Inferior parietal cortex (tissue), 1 donor: ENCODE measurements around the gene MED17.
A peak's percentile ranks its signal among the peaks of the same experiment; 100 is the strongest.

Source experiments
- DNase-seq: peaks from one replicate; pipeline ENCODE4 v3.0.0-alpha.2; 2016; ENCODE audit errors: extremely low spot score

MED17 gene, protein sequence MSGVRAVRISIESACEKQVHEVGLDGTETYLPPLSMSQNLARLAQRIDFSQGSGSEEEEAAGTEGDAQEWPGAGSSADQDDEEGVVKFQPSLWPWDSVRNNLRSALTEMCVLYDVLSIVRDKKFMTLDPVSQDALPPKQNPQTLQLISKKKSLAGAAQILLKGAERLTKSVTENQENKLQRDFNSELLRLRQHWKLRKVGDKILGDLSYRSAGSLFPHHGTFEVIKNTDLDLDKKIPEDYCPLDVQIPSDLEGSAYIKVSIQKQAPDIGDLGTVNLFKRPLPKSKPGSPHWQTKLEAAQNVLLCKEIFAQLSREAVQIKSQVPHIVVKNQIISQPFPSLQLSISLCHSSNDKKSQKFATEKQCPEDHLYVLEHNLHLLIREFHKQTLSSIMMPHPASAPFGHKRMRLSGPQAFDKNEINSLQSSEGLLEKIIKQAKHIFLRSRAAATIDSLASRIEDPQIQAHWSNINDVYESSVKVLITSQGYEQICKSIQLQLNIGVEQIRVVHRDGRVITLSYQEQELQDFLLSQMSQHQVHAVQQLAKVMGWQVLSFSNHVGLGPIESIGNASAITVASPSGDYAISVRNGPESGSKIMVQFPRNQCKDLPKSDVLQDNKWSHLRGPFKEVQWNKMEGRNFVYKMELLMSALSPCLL

DNA sequence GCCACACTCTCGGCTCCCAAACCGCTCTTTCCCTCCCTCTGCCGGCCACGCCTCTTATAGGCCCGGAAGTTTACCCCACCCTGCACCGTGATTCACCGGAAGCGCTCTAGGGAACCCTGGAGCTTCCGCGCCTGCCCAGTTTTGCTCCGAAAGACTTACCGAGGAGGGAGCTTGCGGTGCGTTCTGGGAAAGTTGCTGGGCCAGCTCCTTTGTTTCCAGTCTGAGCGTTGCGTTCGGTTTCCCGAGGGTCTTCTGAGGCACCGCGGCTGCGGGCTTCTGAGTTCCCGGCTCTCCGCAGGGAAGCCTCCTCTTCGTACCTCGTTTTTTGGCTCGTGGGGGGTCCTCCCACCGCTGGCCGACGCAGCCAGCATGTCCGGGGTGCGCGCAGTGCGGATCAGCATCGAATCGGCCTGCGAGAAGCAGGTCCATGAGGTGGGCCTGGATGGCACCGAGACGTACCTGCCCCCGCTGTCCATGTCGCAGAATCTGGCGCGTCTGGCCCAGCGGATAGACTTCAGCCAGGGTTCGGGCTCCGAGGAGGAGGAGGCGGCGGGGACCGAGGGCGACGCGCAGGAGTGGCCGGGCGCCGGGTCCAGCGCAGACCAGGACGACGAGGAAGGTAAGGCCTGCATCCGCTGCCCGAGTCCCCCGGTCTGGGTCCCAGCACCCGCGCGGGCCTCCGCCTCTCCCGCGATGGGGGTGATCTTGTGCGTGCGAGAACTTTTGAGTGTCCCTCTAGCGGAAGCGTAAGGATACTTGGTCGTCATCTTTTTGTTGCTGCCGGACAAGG, at the start of gene MED17:
TSS of gene MED17 (plus strand) at position 138 of the 790 bp plus-strand sequence. CDS start at position 370, 232 bp downstream.
- peak; percentile 98 for DNase-seq

DNA sequence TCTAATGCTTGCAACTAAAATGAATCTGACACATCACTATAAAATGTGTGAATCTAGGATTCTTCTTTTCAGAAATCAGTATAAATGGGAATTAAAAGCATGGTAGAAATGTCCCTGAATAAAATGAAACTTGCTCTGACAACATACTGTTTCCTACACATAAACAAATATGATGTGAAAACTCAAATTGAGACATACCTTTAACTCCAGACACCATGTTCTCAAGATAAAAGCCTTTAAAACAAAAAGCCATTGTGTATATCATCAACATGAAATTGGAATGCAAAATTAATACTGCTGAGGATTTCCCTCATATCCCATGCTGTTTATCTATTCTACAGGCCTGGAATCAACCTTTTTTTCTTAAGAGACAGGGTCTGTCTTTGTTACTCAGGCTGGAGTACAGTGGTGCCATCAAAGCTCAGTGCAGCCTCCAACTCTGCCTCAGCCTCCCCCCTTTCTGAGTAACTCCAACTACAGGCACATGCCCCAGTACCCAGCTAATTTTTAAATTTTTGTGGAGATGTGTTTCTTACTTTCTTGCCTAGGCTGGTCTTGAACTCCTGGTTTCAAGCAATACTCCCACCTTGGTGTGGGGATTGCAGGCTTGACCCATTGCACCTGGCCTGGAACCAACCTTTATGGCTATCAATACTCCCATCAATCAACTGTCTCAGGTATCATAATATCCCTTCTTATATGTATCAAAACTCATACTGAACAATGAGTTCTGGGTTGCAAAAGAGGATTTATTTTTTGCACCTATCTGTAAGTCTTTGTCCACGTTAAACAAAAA, 49.5 kb upstream of the MED17 start:
- DNase-seq, result no peak

DNA sequence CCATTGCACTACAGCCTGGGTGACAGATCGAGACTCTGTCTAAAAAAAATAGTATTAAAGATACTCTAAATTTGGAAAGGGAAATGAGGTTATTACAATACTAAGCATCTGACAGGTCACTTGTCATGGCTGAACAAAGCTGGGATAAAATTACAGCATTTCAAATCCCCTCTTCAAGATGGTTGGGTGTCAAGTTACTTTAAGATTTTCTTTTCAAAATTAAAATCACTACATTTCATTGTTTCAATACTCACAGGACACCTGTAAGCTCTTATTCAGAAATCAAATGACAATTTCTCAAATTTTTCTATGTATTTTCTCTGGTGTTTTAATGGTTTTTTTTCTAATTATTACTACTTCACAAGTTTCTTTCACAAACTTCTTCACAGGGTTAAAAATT, 48.5 kb upstream of the MED17 start:
- DNase-seq, result no peak

DNA sequence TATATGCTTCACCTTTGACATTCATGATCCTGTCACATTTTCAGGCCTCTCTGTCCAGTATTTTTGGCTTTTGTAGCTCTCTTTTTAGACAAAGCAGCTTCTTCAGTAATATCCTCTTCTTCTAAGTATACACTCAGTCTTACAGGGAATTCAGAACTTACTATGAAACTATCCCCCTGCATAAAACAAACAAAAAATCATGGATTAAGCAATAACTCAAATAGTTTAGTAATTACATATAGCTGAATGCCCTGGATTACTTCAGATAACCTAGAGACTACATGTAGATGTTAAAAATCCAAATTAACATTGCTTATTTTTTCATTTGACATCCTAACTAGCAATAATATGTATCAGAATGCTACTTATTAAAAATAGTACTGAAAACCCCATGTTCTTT, 48.0 kb upstream of the MED17 start:
- no peak for DNase-seq

DNA sequence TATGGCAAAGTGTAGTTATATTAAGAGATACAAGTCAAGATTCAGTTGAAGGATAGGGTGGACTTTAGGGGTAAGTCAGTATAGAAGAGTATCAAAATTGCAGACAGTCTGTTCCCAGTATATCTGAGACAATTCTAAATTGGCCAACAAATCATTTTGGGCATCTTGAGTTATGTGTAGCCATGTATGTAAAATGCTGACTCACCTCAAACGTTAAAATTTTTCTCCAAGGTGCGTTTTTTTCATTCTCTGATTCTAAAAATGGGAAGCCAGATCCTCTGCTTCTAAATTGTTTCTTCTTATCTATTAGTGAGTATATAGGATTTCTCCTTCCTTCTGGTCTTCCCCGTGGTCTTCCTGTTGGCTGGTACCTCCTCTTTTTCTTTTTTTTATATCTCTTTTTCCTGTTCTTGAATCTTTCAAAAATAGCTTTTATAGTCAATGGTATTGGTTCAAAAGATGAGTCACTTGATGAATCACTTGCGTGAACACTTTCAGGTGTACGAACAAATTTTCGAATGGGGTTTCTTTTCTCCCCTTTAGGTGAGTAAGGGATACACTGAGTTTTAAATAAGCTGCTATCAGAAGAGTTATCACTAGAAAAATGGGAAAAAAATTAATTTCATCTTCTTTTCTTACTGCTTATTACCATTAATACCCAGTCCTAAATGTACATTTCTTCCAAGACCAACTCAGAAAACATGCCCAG, 46.0 kb upstream of the MED17 start:
- DNase-seq, result no peak

DNA sequence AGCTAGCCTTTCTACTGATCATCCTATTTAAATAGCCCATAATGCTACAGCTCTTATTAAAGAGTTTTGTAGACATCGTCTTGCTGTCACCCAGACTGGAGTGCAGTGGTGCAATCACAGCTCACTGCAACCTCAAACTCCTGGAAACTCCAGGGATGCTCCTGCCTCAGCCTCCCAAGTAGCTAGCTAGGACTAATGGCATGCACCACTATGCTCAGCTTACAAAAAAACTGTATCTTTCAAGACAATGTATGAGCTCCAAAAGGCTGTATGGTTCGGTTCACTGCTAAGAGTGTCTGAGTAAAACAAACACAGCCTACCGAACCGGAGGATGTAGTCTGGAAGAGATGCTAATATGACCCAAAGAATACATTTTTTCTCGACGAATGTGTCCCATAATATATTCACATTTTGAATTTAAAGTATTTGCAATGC, 45.4 kb upstream of the MED17 start:
- DNase-seq, result no peak

DNA sequence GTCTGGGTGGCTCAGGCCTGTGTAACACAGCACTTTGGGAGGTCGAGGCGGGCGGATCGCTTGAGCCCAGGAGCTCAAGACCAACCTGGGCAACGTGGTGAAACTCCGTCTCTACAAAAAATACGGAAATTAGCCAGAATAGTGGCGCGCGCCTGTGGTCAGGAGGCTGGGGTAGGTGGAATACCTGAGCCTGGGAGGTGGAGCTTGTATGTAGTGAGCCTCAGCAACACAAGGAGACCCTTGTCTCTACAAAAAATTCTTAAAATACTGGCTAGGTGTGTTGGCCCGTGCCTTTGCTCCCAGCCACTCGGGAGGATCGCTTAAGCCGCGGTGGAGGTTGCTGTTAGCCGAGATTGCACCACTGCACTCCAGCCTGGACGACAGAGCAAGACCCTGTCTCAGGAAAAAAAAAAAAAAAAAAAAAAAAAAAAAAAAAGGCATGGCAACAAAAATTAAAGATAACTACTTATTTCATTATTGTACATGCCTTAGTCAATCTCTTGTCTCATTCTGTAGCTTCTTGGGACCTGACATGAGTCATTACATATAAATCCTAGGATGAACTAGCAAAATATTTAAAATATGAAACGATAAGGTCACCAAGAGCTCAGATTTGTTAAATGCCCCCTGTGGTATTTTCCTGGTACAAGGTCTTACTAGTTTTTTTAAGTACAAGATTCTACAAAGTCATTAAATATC, 43.9 kb upstream of the MED17 start:
- DNase-seq, result no peak

DNA sequence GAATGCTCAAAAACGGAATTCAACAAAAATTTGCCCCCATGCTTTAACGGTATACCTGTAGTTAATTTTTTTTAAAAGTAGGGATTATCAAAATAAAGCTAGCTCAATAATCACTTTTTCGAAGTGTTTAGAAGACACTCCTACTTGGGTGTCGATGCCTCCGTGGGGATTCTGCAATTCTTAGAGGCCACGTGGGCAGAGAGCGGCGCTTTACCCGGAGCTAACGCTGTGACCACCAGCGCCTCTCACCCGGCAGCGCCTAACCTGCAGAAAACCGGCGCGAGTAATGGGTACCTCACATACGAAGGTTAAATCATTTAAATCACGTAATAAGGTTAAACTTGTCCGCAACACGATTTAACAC, 43.4 kb upstream of the MED17 start:
- DNase-seq, result no peak

DNA sequence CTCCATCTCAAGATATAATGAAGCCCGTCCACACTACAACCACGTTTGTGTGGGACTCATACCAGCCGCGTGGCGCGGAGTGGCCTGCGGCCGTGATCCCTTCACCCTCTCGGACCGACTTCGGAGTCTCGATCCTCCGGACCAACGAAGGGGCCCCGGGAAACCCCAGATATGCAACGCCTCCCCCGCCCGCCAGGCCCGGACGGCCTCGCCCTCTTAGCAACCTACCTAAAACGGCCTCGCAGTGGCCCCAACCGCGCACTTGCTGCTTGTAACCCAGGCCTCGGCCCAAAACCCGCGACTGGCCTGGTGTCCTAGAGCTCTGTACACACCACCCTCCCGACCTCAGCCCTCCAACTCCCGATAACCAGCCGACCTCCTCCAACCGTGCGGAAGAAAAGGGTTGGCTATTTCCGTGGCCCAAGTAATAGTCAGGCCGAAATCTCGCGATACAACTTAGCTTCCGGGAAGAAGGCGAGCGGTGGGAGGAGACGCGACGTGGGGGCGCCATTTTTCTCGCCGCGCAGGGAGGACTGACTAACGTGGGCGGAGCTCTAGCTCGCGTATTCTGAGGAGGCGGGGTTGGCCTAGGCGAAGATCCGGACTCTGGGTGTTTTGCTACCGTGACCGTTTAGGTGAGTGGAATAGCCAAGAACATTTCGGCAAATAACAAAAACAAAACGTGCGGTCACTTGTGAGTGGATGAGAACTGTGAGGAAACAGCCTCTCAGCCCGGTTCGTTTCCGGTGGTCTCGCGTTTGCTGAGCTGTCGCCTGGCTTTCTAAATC, 42.8 kb upstream of the MED17 start, which contains the start of the genes C11orf54 and TAF1D:
TSS of gene C11orf54 (plus strand) at position 579 of the 788 bp plus-strand sequence. CDS start 5,722 bp downstream, outside the sequence.
TSS of gene TAF1D (minus strand) at position 402 of the 788 bp plus-strand sequence. CDS start 2,191 bp downstream, outside the sequence.
- peak; percentile 99 for DNase-seq

DNA sequence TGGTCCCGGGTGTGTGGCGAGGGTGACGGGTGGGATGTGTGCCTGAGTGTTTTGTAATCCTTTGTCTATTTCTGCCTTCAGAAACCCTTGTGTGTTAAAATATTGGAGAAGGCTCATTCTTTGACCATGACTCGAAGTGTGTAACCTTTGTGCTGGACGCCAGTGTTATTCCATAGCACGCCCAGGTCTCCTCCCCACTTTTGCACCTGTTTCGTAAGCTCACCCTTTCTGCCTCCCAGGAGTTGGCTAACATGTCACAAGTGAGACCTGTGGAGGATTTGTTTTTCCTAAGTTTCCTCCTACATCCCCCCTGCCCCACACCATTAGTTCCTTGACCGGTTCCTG, 42.2 kb upstream of the MED17 start:
- no peak for DNase-seq

DNA sequence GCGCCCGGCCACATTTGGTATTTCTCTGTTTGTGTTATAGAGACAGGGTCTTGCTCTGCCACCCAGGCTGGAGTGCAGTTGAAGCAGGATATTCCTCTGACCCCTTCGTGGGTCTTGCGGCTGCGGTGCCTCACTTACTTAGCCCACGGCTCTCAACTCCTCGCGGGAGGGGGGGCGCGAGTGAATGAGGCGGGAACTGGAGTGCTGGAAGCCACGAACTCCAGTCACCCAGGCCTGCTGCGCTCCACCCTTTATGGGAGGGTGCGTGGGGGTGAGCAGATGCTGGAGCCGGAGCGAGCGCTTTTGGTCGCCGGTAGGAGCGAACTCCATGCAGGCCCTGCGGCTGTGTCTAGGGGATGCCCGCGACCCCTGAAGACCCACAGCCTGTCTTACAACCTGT, 40.8 kb upstream of the MED17 start:
- DNase-seq, result no peak

DNA sequence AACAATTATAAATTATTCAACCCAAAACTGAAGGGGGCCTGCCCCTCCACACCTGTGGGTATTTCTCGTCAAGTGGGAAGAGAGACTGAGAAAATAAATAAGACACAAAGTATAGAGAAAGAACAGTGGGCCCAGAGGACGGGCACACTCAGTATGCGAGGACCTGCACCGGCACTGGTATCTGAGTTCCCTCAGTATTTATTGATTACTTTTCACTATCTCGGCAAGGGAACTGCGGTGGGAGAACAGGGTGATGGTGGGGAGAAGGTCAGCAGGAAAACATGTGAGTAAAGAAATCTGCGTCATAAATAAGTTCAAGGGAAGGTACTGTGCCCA, 39.4 kb upstream of the MED17 start:
- no peak for DNase-seq

DNA sequence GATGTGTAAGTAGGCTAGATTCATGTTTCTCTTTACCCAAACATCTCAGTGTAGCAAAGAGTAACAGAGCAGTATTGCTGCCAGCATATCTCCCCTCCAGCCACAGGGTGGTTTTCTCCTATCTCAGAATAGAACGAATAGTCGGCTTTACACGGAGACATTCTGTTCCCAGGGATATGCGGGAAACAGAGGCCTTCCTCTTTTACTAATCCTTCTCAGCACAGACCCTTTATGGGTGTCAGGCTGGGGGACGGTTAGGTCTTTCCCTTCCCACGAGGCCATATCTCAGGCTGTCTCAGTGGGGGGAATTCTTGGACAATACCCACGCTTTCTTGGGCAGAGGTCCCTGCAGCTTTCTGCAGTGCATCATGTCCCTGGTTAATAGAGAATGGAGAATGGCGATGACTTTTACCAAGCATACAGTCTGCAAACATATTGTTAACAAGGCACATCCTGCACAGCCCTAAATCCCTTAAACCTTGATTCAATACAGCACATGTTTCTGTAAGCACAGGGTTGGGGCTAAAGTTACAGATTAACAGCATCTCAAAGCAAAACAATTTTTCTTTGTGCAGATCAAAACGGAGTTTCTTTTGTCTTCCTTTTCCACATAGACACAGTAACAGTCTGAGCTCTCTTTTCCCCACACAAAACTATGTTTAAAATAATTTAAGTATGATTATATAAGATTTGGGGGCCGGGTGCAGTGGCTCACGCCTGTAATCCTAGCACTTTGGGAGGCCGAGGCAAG, 38.9 kb upstream of the MED17 start:
- DNase-seq, result peak; percentile 44

DNA sequence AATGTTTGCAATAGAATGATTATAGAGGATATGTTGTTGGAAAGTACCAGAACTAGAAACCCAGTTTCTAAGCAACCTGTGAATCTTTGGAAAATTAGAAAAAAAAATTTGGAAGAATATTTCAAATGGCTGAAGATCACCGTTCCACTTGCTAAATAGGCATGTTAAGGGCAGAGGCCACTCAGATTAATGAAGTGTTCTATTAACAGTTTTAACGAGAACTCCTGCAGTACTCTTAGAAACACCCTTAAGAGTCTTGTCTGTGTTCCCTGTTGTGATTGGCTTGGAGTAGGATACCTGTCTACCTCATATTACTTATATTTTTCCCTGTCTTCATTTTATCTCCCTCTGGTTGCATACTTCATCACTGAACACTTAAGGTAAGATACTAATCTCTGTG, 38.0 kb upstream of the MED17 start:
- DNase-seq, result no peak

DNA sequence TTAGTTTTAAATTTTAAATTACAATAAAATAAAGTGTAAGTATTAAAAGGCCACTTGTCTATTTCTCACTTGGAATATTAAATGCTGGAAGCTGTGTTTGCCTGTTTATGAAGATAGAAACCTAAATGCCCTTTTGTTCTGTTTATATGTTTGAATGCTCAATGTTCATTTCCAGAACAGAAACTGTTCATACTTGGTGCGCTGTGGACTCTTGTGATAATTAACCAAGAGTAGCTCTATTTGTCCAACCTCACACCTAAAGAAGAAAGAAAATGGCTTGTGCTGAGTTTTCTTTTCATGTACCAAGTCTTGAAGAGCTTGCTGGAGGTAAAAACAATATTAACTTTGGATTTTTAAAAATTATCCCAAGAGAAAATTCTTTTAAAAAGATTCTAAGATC, 37.0 kb upstream of the MED17 start:
- no peak for DNase-seq

DNA sequence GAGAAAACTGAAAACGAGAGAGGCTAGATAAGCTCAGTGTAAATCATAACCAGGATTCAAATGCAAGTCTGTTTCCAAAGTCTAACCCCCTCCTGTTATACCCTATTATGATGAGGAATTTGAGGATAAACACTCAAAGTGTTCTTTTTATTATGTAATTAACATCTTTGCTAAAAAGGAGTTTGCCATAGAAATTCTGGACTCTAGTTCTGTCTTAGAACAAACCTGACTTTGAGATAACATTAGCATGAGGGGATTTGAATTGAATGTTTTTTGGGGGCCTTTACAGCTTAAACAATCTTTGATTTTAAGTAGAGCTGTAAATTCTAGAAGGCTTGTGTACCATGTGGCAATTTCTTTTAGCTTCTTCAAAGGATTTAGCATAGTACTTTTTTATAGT, 33.1 kb upstream of the MED17 start:
- DNase-seq, result no peak

DNA sequence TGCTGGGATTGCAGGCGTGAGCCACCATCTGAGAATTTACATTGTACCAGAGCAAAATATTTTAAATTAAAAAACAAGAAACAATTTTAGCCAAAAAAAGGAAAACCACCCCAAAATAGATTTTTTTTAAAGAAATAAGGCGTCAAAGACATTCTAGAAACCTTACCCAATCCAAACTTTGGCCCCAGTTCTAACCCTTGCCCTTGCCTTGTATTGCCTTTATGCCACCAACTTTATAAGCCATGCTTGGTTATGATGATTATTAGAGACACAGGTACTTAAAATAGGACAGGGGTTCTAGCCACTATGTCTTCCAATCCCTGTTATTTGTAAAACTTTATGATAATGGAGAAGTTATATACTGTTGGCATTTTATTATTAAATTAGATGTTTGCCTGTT, 30.8 kb upstream of the MED17 start:
- no peak for DNase-seq

DNA sequence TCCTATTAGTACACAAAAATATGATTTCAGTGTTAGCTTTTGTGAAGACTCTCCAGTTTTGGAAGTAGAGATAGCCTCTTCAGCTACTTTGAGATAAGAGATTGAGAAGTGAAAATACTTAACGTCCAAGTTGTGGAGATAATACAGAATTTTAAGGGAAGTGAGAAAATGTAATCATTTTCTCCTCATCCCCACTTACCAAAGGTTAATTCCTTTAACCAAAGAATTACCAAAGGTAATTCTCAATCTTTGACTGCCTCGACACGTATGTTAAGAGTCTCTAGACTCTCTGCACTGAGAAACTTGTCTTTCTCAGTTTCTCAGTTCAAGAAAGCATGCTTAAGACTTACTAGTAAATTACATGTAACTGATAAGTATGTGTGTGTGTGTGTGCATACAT, 27.3 kb upstream of the MED17 start:
- DNase-seq, result no peak

DNA sequence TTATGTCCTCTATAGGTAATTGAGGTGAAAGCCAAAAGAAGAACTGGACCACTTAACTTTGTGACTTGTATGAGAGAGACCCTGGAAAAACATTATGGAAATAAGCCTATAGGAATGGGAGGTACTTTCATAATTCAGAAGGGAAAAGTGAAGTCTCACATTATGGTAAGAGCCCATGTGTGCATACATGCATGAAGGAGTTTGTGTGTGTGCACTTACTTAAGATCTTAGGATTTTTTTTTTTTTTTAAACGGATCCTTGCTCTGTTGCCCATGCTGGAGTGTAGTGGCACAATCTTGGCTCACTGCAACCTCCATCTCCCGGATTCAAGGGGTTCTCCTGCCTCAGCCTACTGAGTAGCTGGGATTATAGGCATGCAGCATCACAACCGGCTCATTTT, 26.8 kb upstream of the MED17 start:
- DNase-seq, result no peak
